GM12878 (cell line): Measurements from ENCODE around the gene ITGAL. TPM values are rescaled to one million over a fixed set of nuclear protein-coding genes. Genes with fewer than 3 reads are reported as not detected.

Source experiments
- BMI1 ChIP-seq: fragments of 450-650 bp; IDR thresholded peaks from 2 replicates; pipeline ENCODE4 v1.6.1; 2016; ENCODE audit warnings: mild to moderate bottlenecking, moderate library complexity, borderline replicate concordance
- CTCF ChIP-seq, 3 experiments: IDR thresholded peaks in 2 of 3; conservative IDR thresholded peaks in 1 of 3; 2 replicates each; pipeline ENCODE4 v1.5.1; 2011; ENCODE audit warnings: low read depth in 3 of 3, low read length in 3 of 3, mild to moderate bottlenecking in 3 of 3, control low read depth in 2 of 3, moderate library complexity in 2 of 3, inconsistent platforms in 1 of 3, mixed read lengths in 1 of 3; ENCODE audit not compliant: control insufficient read depth in 2 of 3, insufficient read depth in 1 of 3; ENCODE audit errors: extremely low read depth in 1 of 3
- ESRRA ChIP-seq: IDR thresholded peaks from 2 replicates; pipeline ENCODE4 v1.6.1; 2012; ENCODE audit warnings: mild to moderate bottlenecking, low read length, improper control_type of control experiment
- EZH2 ChIP-seq: IDR thresholded peaks from 2 replicates; pipeline ENCODE4 v1.6.1; 2012; ENCODE audit warnings: low read depth, mild to moderate bottlenecking, control low read depth, inconsistent platforms, low read length, borderline replicate concordance; ENCODE audit not compliant: control insufficient read depth
- FOXK2 ChIP-seq: fragments of 450-650 bp; IDR thresholded peaks from 2 replicates; pipeline ENCODE4 v1.6.1; 2017; ENCODE audit warnings: mild to moderate bottlenecking, moderate library complexity
- JUNB ChIP-seq: IDR thresholded peaks from 2 replicates; pipeline ENCODE4 v1.6.1; 2016; ENCODE audit warnings: antibody characterized with exemption, mild to moderate bottlenecking
- KDM1A ChIP-seq: fragments of 200-600 bp; sonication (generic); IDR thresholded peaks from 2 replicates; pipeline ENCODE4 v1.6.1; 2016; ENCODE audit warnings: borderline replicate concordance
- MEF2A ChIP-seq: IDR thresholded peaks from 2 replicates; pipeline ENCODE4 v1.6.1; 2011; ENCODE audit warnings: low read depth, mild to moderate bottlenecking, low read length, moderate library complexity; ENCODE audit not compliant: insufficient read depth
- MYB ChIP-seq: fragments of 150-350 bp; IDR thresholded peaks from 2 replicates; pipeline ENCODE4 v1.6.1; 2014; ENCODE audit warnings: mild to moderate bottlenecking, low read depth, low read length, borderline replicate concordance
- MYC ChIP-seq: IDR thresholded peaks from 2 replicates; pipeline ENCODE4 v1.6.1; 2011; ENCODE audit warnings: mild to moderate bottlenecking, low read length, moderate library complexity, inconsistent platforms; ENCODE audit not compliant: insufficient read depth, insufficient replicate concordance, insufficient read length, severe bottlenecking
- PRDM15 ChIP-seq: fragments of 450-650 bp; formaldehyde crosslinking; IDR thresholded peaks from 2 replicates; pipeline ENCODE4 v1.4.0; 2020; ENCODE audit warnings: mild to moderate bottlenecking, moderate library complexity
- RB1 ChIP-seq: fragments of 450-650 bp; formaldehyde crosslinking; IDR thresholded peaks from 2 replicates; pipeline ENCODE4 v1.6.1; 2017; ENCODE audit warnings: mild to moderate bottlenecking, borderline replicate concordance
- RBBP5 ChIP-seq: fragments of 200-600 bp; sonication (generic); conservative IDR thresholded peaks from 2 replicates; pipeline ENCODE4 v1.6.1; 2016
- RFX5 ChIP-seq: IDR thresholded peaks from 2 replicates; pipeline ENCODE4 v1.6.1; 2011; ENCODE audit warnings: low read depth, low read length, improper control_type of control experiment
- SKIL ChIP-seq: fragments of 450-650 bp; IDR thresholded peaks from 2 replicates; pipeline ENCODE4 v1.6.1; 2017; ENCODE audit warnings: mild to moderate bottlenecking, low read depth, inconsistent platforms; ENCODE audit not compliant: poor library complexity, severe bottlenecking
- SMAD5 ChIP-seq: IDR thresholded peaks from 2 replicates; pipeline ENCODE4 v1.6.1; 2016; ENCODE audit warnings: antibody characterized with exemption, low read depth
- SREBF1 ChIP-seq: IDR thresholded peaks from 2 replicates; pipeline ENCODE4 v1.6.1; 2012; ENCODE audit warnings: mild to moderate bottlenecking, low read length
- SRF ChIP-seq, 2 experiments: IDR thresholded peaks; 2 replicates each; pipeline ENCODE4 v1.6.1; 2011; ENCODE audit warnings: low read depth in 2 of 2, low read length in 2 of 2, mild to moderate bottlenecking in 1 of 2, moderate library complexity in 1 of 2
- STAT1 ChIP-seq: fragments of 450-650 bp; conservative IDR thresholded peaks from 2 replicates; pipeline ENCODE4 v1.6.1; 2014; ENCODE audit warnings: antibody characterized with exemption, mild to moderate bottlenecking
- TBL1XR1 ChIP-seq: IDR thresholded peaks from 2 replicates; pipeline ENCODE4 v1.6.1; 2012; ENCODE audit warnings: low read depth, low read length, improper control_type of control experiment
- USF1 ChIP-seq: IDR thresholded peaks from 2 replicates; pipeline ENCODE4 v1.6.1; 2011; ENCODE audit warnings: borderline replicate concordance, low read depth, mild to moderate bottlenecking, moderate library complexity, mixed read lengths, low read length; ENCODE audit not compliant: insufficient read depth; ENCODE audit errors: extremely low read length
- ZNF217 ChIP-seq: fragments of 450-650 bp; IDR thresholded peaks from 2 replicates; pipeline ENCODE4 v1.6.1; 2017; ENCODE audit warnings: antibody characterized with exemption, mild to moderate bottlenecking
- ZNF24 ChIP-seq: fragments of 450-650 bp; IDR thresholded peaks from 2 replicates; pipeline ENCODE4 v1.6.1; 2017; ENCODE audit warnings: antibody characterized with exemption, mild to moderate bottlenecking
- polyA plus RNA-seq, 11 experiments: library from polyadenylated mRNA; depleted of rRNA in 4 of 11; unstranded in 6 of 11; stranded (reverse) in 5 of 11; fragments of >200 nt; fragmentation: Nextera tagmentation in 4 of 11; fragmentation: Illumina TruSeq in 1 of 11; extraction: Ambion mirVana in 4 of 11; extraction: Trizol in 1 of 11; gene quantifications; 1 replicate in 1 of 11; 2 replicates in 10 of 11; pipeline versions ENCODE4 v1.2.1 to v1.2.3, GENCODE V29; 2011 to 2016; ENCODE audit warnings: inconsistent platforms in 2 of 11, missing spikeins in 2 of 11, low read depth in 1 of 11
- total RNA-seq, 4 experiments: library from RNA; depleted of rRNA in 3 of 4; stranded (reverse); fragments of >200 nt in 3 of 4; fragmentation: Illumina TruSeq in 1 of 4; extraction: Trizol in 1 of 4; gene quantifications; 2 replicates each; pipeline versions ENCODE4 v1.2.1 to v1.2.3, GENCODE V29; 2013 to 2021

The ITGAL gene
- total and polyA plus RNA-seq, 10 of the 15 experiments (the other 5 are each of a cell fraction or from before 2014, with no cell fraction given) = 10.7 to 170 (median 96.9) TPM

- TF ChIP-seq MYC (no peak), SREBF1 (no peak), STAT1 (no peak), ZNF24 (peak; percentile 52; the same call in 1 of the 2 replicates), USF1 (no peak), PRDM15 (CRISPR knock-in tag) (no peak), BMI1 (no peak), CTCF (IDR thresholded peaks at IDR 0.05 in 2 of 3, conservative IDR thresholded peaks at IDR 0.05 in 1 of 3; ENCODE audit: control insufficient read depth in 2 of 3, extremely low read depth in 1 of 3, insufficient read depth in 1 of 3, low read depth in 3 of 3, low read length in 3 of 3) (no peak), SRF (IDR thresholded peaks at IDR 0.05; ENCODE audit: low read depth in 2 of 2, low read length in 2 of 2) (no peak), MEF2A (no peak), MYB (no peak), JUNB (no peak), ZNF217 (no peak), TBL1XR1 (no peak), EZH2 (no peak), RBBP5 (no peak), ESRRA (no peak), RFX5 (no peak), RB1 (no peak), KDM1A (no peak), FOXK2 (no peak), SMAD5 (no peak), SKIL (no peak)
Observed at GRCh38 chr16:30561089-30561816, 88.7 kb downstream of the ITGAL start (continued).
